CD4-positive, alpha-beta T cell (primary cell): ENCODE data around the gene SMAD3. TPM values are rescaled to one million over a fixed set of nuclear protein-coding genes. Genes with fewer than 3 reads are reported as not detected.

Experiments used
- ATAC-seq: fragments of 200-7000 bp; cut with Tn5 transposase; one replicate; pipeline ENCODE4 v1.10.0; 2022; ENCODE audit warnings: mild to moderate bottlenecking; ENCODE audit not compliant: poor library complexity
- CTCF ChIA-PET: fragments of 350-600 bp; sonication (Branson Sonifier 250); formaldehyde crosslinking; loops from one replicate; lab custom pipeline; 2021; ENCODE audit warnings: antibody characterized with exemption, inconsistent platforms; lab: Charles Lee
- POLR2A ChIA-PET: fragments of 350-600 bp; sonication (Branson Sonifier 250); formaldehyde crosslinking; loops from one replicate; lab custom pipeline; 2021; ENCODE audit warnings: antibody characterized with exemption, inconsistent platforms; lab: Charles Lee
- DNase-seq, 14 experiments: peaks; one replicate each; pipeline ENCODE4 v3.0.0-alpha.2; 2013 to 2020; ENCODE audit warnings: mixed read lengths in 2 of 14
- H3K27ac ChIP-seq, 2 donors: one replicate each; pipeline versions ENCODE4 v1.5.1 to v1.7.0; 2013; ENCODE audit warnings: low read length in 2 of 2, low read depth in 1 of 2, mild to moderate bottlenecking in 1 of 2
- H3K27me3 ChIP-seq, 2 experiments: 1 replicate in 1 of 2; 2 replicates in 1 of 2; pipeline versions ENCODE4 v1.6.1 to v1.7.0; 2013; ENCODE audit warnings: low read length in 2 of 2, control low read depth in 1 of 2, mild to moderate bottlenecking in 1 of 2, moderate library complexity in 1 of 2; ENCODE audit not compliant: insufficient read depth in 2 of 2, control insufficient read depth in 1 of 2
- H3K36me3 ChIP-seq: one replicate; pipeline ENCODE4 v1.6.1; 2013; ENCODE audit warnings: low read length, control low read depth; ENCODE audit not compliant: insufficient read depth
- H3K4me1 ChIP-seq: one replicate; pipeline ENCODE4 v1.6.1; 2013; ENCODE audit warnings: low read length, control low read depth; ENCODE audit not compliant: insufficient read depth
- H3K4me3 ChIP-seq: one replicate; pipeline ENCODE4 v1.5.1; 2013; ENCODE audit warnings: mild to moderate bottlenecking, low read length, moderate library complexity
- H3K9me3 ChIP-seq, 2 experiments: 1 replicate in 1 of 2; 2 replicates in 1 of 2; pipeline versions ENCODE4 v1.6.1 to v1.7.0; 2013; ENCODE audit warnings: low read length in 2 of 2, mild to moderate bottlenecking in 2 of 2, control low read depth in 1 of 2, moderate library complexity in 1 of 2; ENCODE audit not compliant: control insufficient read depth in 1 of 2, insufficient read depth in 1 of 2
- H3K27ac Mint-ChIP-seq: one replicate; pipeline ENCODE4 v1.8.0; 2020; ENCODE audit warnings: mixed read lengths
- H3K27me3 Mint-ChIP-seq: one replicate; pipeline ENCODE4 v1.8.0; 2021; ENCODE audit warnings: mixed read lengths
- H3K36me3 Mint-ChIP-seq: one replicate; pipeline ENCODE4 v1.8.0; 2021; ENCODE audit warnings: low read depth, mixed read lengths
- H3K4me1 Mint-ChIP-seq: one replicate; pipeline ENCODE4 v1.8.0; 2021; ENCODE audit warnings: low read depth, mixed read lengths
- H3K4me3 Mint-ChIP-seq: one replicate; pipeline ENCODE4 v1.8.0; 2020; ENCODE audit warnings: mild to moderate bottlenecking, mixed read lengths
- H3K9me3 Mint-ChIP-seq: one replicate; pipeline ENCODE4 v1.8.0; 2020; ENCODE audit warnings: mixed read lengths
- intact Hi-C, 2 experiments: fragments of 100-400 bp; cut with DNase I in 1 of 2; cut with micrococcal nuclease in 1 of 2; formaldehyde crosslinking; loops; one replicate each; pipeline versions ENCODE4 v1.15.1 to v1.9.0; 2023 to 2025; cut with DNase I, micrococcal nuclease
- total RNA-seq, 174 experiments: library from RNA in 2 of 174; stranded (reverse) in 2 of 174; gene quantifications; one replicate each; pipeline ENCODE4 v1.2.3 and lab custom pipeline; 2021 to 2026
- TF ChIP-seq, protein P1 (sequence below): fragments of 200-600 bp; IDR thresholded peaks from one replicate; pipeline ENCODE4 v1.8.0; 2022; ENCODE audit warnings: antibody characterized with exemption, mild to moderate bottlenecking

The SMAD3 gene
- total RNA-seq, 2 experiments from 2014 or later: 30.0 to 31.0 TPM

DNA sequence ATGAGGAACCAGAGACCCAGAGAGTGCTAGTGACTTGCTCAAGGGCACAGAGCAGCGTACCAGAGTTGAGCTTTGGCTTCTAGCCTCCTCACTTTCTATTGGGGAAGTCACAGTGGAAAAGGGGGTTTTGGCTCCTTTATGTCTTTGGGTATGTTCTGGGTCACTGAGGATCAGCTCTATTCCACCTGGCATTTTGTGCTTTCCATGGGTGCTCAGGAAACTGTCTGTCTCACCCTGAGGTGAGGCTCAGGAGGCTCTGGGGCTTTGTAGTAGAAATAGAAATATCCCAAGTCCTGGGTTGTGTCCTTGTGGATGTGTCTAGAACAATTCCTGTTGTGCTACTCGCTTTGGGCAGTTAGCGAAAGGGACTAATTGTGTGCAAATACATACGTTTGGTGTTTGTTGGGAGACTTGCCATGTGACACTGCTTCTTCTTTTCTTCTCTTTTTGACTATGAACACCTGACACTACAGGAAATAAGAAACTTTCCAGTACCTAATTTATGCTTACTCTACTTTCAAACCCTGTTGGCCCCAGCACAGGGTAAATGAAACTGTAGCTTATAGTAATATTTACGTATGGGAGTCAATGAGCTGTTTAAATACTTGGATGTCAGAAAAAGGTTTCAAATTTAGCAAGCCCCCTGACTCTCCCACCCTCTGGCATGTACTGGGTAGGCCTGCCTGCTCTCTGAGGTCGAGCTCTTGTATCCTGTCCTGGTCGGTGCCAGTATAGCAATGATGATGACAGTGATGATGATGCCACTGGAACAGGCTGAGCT, 35.6 kb downstream of the SMAD3 start:
- intact Hi-C loops: loop anchor here (5.0 kb wide), 2 partner anchors 34 to 46 kb away; partner anchors contain the start of gene SMAD3 (in 2 of the 2)
- ChIA-PET CTCF (interaction anchor here (0.9 to 1.8 kb wide), 5 partner anchors 10 to 100 kb away, joined by 3 to 11 read pairs (median 3); no protein-coding TSS in a partner anchor), POLR2A (interaction anchor here (1.0 to 6.2 kb wide), 14 partner anchors 10 to 46 kb away, joined by 3 to 105 read pairs (median 7); partner anchors contain the start of gene SMAD3)
- peaks cover 13% of the 10 kb centered on the region for H3K36me3 Mint-ChIP-seq
- DNase-seq: peak in 4 of 14 experiments; percentile 45 to 71 (median 62)
- peaks cover 94% of the 10 kb centered on the region for H3K4me1 ChIP-seq
- peak; percentile 51 for ATAC-seq
- H3K4me3 Mint-ChIP-seq: no peak overlapping the region
- no peaks in the 10 kb centered on the region for H3K9me3 ChIP-seq
- TF ChIP-seq, protein P1, sequence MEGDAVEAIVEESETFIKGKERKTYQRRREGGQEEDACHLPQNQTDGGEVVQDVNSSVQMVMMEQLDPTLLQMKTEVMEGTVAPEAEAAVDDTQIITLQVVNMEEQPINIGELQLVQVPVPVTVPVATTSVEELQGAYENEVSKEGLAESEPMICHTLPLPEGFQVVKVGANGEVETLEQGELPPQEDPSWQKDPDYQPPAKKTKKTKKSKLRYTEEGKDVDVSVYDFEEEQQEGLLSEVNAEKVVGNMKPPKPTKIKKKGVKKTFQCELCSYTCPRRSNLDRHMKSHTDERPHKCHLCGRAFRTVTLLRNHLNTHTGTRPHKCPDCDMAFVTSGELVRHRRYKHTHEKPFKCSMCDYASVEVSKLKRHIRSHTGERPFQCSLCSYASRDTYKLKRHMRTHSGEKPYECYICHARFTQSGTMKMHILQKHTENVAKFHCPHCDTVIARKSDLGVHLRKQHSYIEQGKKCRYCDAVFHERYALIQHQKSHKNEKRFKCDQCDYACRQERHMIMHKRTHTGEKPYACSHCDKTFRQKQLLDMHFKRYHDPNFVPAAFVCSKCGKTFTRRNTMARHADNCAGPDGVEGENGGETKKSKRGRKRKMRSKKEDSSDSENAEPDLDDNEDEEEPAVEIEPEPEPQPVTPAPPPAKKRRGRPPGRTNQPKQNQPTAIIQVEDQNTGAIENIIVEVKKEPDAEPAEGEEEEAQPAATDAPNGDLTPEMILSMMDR: no peak
- no peak overlapping the region for H3K27ac Mint-ChIP-seq
- H3K27me3 ChIP-seq: no peaks in the 10 kb centered on the region
- H3K4me3 ChIP-seq: peak overlapping the region; percentile 27
- H3K9me3 Mint-ChIP-seq: no peaks in the 10 kb centered on the region
- peaks cover 37% of the 10 kb centered on the region for H3K4me1 Mint-ChIP-seq
- H3K36me3 ChIP-seq: peaks cover 9% of the 10 kb centered on the region
- H3K27ac ChIP-seq: peak overlapping the region; percentile 56 to 82
- no peaks in the 10 kb centered on the region for H3K27me3 Mint-ChIP-seq

DNA sequence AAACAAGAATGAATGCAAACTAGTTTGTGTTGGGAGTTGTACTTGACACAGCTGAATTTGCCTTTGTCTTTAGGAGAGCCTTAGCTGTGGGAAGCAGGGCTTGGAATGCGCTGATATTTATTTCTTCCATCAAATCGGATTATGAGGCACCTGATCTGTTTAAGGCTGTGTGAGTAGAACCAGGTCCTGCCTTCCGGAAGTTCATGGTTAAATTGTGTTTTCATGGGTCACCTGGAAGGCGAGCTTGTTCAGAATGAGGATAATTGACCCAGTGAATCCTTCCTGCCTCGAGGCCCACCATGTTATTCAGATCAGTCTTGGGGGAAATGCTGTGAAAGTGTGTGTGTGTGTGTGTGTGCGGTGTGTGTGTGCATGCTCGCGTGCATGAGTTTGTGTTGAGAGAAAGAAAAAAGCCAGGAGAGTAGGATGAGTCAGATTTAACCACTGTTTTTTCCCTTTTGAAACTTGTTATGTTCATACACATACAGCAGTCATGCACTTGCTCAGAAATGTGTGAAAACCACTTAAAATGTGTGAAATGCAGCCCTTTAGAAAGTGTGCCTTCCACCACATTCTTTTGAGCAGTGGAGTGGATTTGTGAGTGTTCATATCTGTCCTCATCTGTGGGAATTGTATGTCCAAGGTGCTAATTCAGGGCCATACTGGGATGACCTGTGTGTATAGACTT, 36.7 kb downstream of the SMAD3 start:
- peak; percentile 41 for ATAC-seq
- peaks cover 26% of the 10 kb centered on the region for H3K4me1 Mint-ChIP-seq

More for the DNA sequence above, 36.7 kb downstream of the SMAD3 start:
- Mint-ChIP-seq H3K36me3 (peaks cover 11% of the 10 kb centered on the region), H3K4me3 (no peak overlapping the region), H3K9me3 (no peaks in the 10 kb centered on the region), H3K27ac (no peak overlapping the region), H3K27me3 (no peaks in the 10 kb centered on the region)
- CTCF ChIA-PET: interaction anchor here (0.9 to 1.8 kb wide), 5 partner anchors 20 to 37 kb away, joined by 3 to 11 read pairs (median 3); partner anchors contain the start of gene SMAD3
- TF ChIP-seq, protein P1: no peak
- peak overlapping the region; percentile 56 to 82 for H3K27ac ChIP-seq
- intact Hi-C loops: loop anchor here (2.0 to 5.0 kb wide), 3 partner anchors 19 to 45 kb away; partner anchors contain the start of gene SMAD3 (in 2 of the 2)
- POLR2A ChIA-PET: interaction anchor here (1.0 to 6.2 kb wide), 17 partner anchors 11 to 45 kb away, joined by 3 to 105 read pairs (median 7); partner anchors contain the start of gene SMAD3
- DNase-seq: peak in 9 of 14 experiments; percentile 27 to 88 (median 62)
- peaks cover 8% of the 10 kb centered on the region for H3K36me3 ChIP-seq
- H3K9me3 ChIP-seq: no peaks in the 10 kb centered on the region
- H3K27me3 ChIP-seq: no peaks in the 10 kb centered on the region
- H3K4me1 ChIP-seq: peaks cover 98% of the 10 kb centered on the region
- peak overlapping the region; percentile 27 for H3K4me3 ChIP-seq
